HepG2 (cell line): Measurements from ENCODE around the gene MFSD11.

ENCODE experiments used
- BRCA1 ChIP-seq: sonication (generic); formaldehyde crosslinking; IDR thresholded peaks from 2 replicates; pipeline ENCODE4 v1.4.0; 2020; ENCODE audit warnings: missing genetic modification reagents
- STAG1 ChIP-seq: sonication (generic); formaldehyde crosslinking; IDR thresholded peaks from 2 replicates; pipeline ENCODE4 v1.4.0; 2020; ENCODE audit warnings: missing genetic modification reagents
- XRCC5 ChIP-seq: fragments of 200-400 bp; formaldehyde crosslinking; optimal IDR thresholded peaks from 2 replicates; pipeline ENCODE3; 2017; ENCODE audit warnings: mild to moderate bottlenecking, low read length
- YY1 ChIP-seq: IDR thresholded peaks from 2 replicates; pipeline ENCODE4 v1.6.1; 2011; ENCODE audit warnings: low read length, low read depth, moderate library complexity, mild to moderate bottlenecking; ENCODE audit not compliant: insufficient read depth, insufficient replicate concordance
- ZNF343 ChIP-seq: sonication (generic); formaldehyde crosslinking; IDR thresholded peaks from 2 replicates; pipeline ENCODE4 v1.4.0; 2020; ENCODE audit warnings: mild to moderate bottlenecking, missing genetic modification reagents
- ZNF589 ChIP-seq: sonication (generic); formaldehyde crosslinking; conservative IDR thresholded peaks from 2 replicates; pipeline ENCODE4 v1.8.0; 2022; ENCODE audit warnings: mild to moderate bottlenecking, moderate library complexity, missing genetic modification reagents
- TF ChIP-seq, protein P1 (sequence below): sonication (generic); formaldehyde crosslinking; IDR thresholded peaks from 2 replicates; pipeline ENCODE4 v1.5.0; 2020; ENCODE audit warnings: mild to moderate bottlenecking, missing genetic modification reagents, moderate library complexity
- TF ChIP-seq, protein P2 (sequence below): sonication (generic); formaldehyde crosslinking; IDR thresholded peaks from 2 replicates; pipeline ENCODE4 v1.5.1; 2020; ENCODE audit warnings: mild to moderate bottlenecking, missing genetic modification reagents, borderline replicate concordance
- TF ChIP-seq, protein P3 (sequence below): sonication (generic); formaldehyde crosslinking; IDR thresholded peaks from 2 replicates; pipeline ENCODE4 v1.4.0; 2020; ENCODE audit warnings: missing genetic modification reagents, borderline replicate concordance

DNA sequence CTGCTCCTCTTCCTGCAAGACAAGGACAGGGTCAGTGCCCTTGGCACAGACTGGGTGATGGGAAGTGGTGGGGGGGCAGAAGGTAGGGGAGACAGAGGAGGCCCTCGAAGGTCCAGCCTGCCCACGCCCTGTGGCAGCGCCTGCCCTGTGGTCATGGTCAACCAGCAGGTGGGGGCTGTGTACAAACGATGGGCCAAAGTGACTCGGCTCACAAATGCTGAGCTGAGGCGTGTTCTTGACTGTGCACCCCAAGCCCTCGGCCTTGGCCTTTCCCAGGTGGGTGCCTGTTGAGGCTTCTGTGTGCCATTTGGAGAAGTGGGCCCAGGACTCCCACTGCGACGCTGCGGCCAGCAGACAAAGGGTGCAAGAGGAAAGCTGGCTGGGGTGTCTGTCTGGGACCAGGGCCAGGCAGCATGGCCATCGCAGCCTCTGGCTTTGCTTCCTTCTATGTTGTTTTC is 49.7 kb upstream of the MFSD11 start:
- TF ChIP-seq, protein P1, sequence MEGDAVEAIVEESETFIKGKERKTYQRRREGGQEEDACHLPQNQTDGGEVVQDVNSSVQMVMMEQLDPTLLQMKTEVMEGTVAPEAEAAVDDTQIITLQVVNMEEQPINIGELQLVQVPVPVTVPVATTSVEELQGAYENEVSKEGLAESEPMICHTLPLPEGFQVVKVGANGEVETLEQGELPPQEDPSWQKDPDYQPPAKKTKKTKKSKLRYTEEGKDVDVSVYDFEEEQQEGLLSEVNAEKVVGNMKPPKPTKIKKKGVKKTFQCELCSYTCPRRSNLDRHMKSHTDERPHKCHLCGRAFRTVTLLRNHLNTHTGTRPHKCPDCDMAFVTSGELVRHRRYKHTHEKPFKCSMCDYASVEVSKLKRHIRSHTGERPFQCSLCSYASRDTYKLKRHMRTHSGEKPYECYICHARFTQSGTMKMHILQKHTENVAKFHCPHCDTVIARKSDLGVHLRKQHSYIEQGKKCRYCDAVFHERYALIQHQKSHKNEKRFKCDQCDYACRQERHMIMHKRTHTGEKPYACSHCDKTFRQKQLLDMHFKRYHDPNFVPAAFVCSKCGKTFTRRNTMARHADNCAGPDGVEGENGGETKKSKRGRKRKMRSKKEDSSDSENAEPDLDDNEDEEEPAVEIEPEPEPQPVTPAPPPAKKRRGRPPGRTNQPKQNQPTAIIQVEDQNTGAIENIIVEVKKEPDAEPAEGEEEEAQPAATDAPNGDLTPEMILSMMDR (CRISPR knock-in tag): peak; percentile 68
- no peak for TF ChIP-seq YY1
- TF ChIP-seq XRCC5: no peak
- TF ChIP-seq, protein P2, sequence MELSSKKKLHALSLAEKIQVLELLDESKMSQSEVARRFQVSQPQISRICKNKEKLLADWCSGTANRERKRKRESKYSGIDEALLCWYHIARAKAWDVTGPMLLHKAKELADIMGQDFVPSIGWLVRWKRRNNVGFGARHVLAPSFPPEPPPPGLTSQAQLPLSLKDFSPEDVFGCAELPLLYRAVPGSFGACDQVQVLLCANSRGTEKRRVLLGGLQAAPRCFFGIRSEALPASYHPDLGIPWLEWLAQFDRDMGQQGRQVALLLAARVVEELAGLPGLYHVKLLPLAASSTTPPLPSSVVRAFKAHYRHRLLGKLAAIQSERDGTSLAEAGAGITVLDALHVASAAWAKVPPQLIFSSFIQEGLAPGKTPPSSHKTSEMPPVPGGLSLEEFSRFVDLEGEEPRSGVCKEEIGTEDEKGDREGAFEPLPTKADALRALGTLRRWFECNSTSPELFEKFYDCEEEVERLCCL (CRISPR knock-in tag): no peak
- TF ChIP-seq ZNF343 (CRISPR knock-in tag): no peak
- no peak for TF ChIP-seq ZNF589 (CRISPR knock-in tag)
- peak; percentile 40; the same call in 1 of the 2 replicates for TF ChIP-seq STAG1 (CRISPR knock-in tag)
- TF ChIP-seq, protein P3, sequence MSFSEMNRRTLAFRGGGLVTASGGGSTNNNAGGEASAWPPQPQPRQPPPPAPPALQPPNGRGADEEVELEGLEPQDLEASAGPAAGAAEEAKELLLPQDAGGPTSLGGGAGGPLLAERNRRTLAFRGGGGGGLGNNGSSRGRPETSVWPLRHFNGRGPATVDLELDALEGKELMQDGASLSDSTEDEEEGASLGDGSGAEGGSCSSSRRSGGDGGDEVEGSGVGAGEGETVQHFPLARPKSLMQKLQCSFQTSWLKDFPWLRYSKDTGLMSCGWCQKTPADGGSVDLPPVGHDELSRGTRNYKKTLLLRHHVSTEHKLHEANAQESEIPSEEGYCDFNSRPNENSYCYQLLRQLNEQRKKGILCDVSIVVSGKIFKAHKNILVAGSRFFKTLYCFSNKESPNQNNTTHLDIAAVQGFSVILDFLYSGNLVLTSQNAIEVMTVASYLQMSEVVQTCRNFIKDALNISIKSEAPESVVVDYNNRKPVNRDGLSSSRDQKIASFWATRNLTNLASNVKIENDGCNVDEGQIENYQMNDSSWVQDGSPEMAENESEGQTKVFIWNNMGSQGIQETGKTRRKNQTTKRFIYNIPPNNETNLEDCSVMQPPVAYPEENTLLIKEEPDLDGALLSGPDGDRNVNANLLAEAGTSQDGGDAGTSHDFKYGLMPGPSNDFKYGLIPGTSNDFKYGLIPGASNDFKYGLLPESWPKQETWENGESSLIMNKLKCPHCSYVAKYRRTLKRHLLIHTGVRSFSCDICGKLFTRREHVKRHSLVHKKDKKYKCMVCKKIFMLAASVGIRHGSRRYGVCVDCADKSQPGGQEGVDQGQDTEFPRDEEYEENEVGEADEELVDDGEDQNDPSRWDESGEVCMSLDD (CRISPR knock-in tag): no peak
- no peak for TF ChIP-seq BRCA1 (CRISPR knock-in tag)
